ENCODE measurements around the gene PARP4. TPM values are rescaled to one million over a fixed set of nuclear protein-coding genes. Genes with fewer than 3 reads are reported as not detected.

PARP4 gene
- total RNA-seq, 1 experiment from 2014 or later: 25.9 TPM

GRCh38 chr13:24452044-24452443 lies 60.5 kb downstream of the PARP4 start:
- no peaks in the 10 kb centered on the region for H3K9me3 ChIP-seq (ENCODE audit: control insufficient read depth, low read depth, low read length)
- Mint-ChIP-seq H3K27me3 (ENCODE audit: low read depth) (no peaks in the 10 kb centered on the region), H3K4me1 (no peaks in the 10 kb centered on the region), H3K9me3 (no peaks in the 10 kb centered on the region), H3K36me3 (ENCODE audit: insufficient read depth in 1 of 3, low read depth in 3 of 3) (peaks cover 19 to 59% (median 38%) of the 10 kb centered on the region in 3 experiments; a peak in 6 of 7 replicates), H3K27ac (no peak overlapping the region), H3K4me3 (no peak overlapping the region)
- no peak overlapping the region for H3K4ac ChIP-seq (ENCODE audit: low read depth, low read length)
- no peaks in the 10 kb centered on the region for H3K27me3 ChIP-seq (ENCODE audit: insufficient read depth, low read length)
- no peak overlapping the region for H2AK5ac ChIP-seq (ENCODE audit: insufficient read length, low read length)
- no peak overlapping the region for H3T11ph ChIP-seq (ENCODE audit: low read length)
- H2BK12ac ChIP-seq (ENCODE audit: insufficient read length, low read depth, low read length): no peak overlapping the region
- no peak overlapping the region for H4K5ac ChIP-seq (ENCODE audit: insufficient read length, low read depth, low read length)
- H3K4me2 ChIP-seq (ENCODE audit: insufficient read depth, insufficient read length, low read length): no peak overlapping the region
- H2AFZ ChIP-seq (ENCODE audit: low read length): no peak overlapping the region
- no peaks in the 10 kb centered on the region for H4K20me1 ChIP-seq (ENCODE audit: control insufficient read depth, insufficient read depth, insufficient read length)
- H3K79me2 ChIP-seq (ENCODE audit: insufficient read depth, low read length): no peaks in the 10 kb centered on the region
- H4K91ac ChIP-seq (ENCODE audit: insufficient read length, low read depth, low read length): no peak overlapping the region
- WGBS (ENCODE audit: extremely low coverage, insufficient read length, low lambda C conversion rate): no CpG with 5 or more reads among the region's 9 CpGs
- no peak overlapping the region for H3K23ac ChIP-seq (ENCODE audit: insufficient read length, low read depth, low read length)
- no peak overlapping the region for H2BK15ac ChIP-seq (ENCODE audit: low read depth, low read length)
- no peak overlapping the region for H3K9ac ChIP-seq (ENCODE audit: extremely low read depth, insufficient read length, low read length)
- H2BK120ac ChIP-seq (ENCODE audit: low read depth, low read length, poor library complexity, severe bottlenecking): no peak overlapping the region
- H3K4me1 ChIP-seq (ENCODE audit: insufficient read depth, low read length): no peaks in the 10 kb centered on the region
- H3K18ac ChIP-seq (ENCODE audit: insufficient read length, low read depth, low read length): no peak overlapping the region
- no peak overlapping the region for H3K56ac ChIP-seq (ENCODE audit: insufficient read length, low read depth, low read length)
- H2BK20ac ChIP-seq (ENCODE audit: low read depth, low read length, poor library complexity, severe bottlenecking): no peak overlapping the region
- no peak overlapping the region for H4K8ac ChIP-seq (replicated peaks; ENCODE audit: insufficient read length, low read depth, low read length)
- no peak overlapping the region for H2BK5ac ChIP-seq (ENCODE audit: insufficient read length, low read length)
- DNase-seq: no peak
- TF ChIP-seq CTCF (conservative IDR thresholded peaks at IDR 0.05): no peak
- H3K23me2 ChIP-seq (ENCODE audit: insufficient read length, low read depth, low read length, poor library complexity, severe bottlenecking): no peaks in the 10 kb centered on the region
- H3K14ac ChIP-seq (ENCODE audit: insufficient read depth, low read length): no peak overlapping the region
- no peak overlapping the region for H3K27ac ChIP-seq (ENCODE audit: insufficient read length, low read depth, low read length)
- no peaks in the 10 kb centered on the region for H3K79me1 ChIP-seq (ENCODE audit: insufficient read depth, low read depth, low read length, poor library complexity, severe bottlenecking)

Measured in H9 (cell line).